GM19240 (cell line): Measurements from ENCODE around the gene NAAA.
"Not testable (repeated sequence)": the region's sequence is repeated elsewhere in the genome, so short reads cannot be mapped to it uniquely, and the experiment has no call there.

Experiments used
- DNase-seq: peaks from one replicate; pipeline ENCODE4 v3.0.0; 2011; ENCODE audit warnings: low spot score; ENCODE audit not compliant: insufficient read length

NAAA gene

GRCh38 chr4:75920327-75920726 is 20.5 kb downstream of the NAAA start:
- DNase-seq: no peak

- DNase-seq: no peak
These were observed 20.9 kb downstream of the NAAA start for GRCh38 chr4:75919920-75920319.

GRCh38 chr4:75916091-75916661 is 24.6 kb downstream of the NAAA start:
- peak; percentile 50 for DNase-seq

GRCh38 chr4:75912968-75913367 is 27.8 kb downstream of the NAAA start:
- no peak for DNase-seq

- not testable (repeated sequence) for DNase-seq
These were observed 30.0 kb downstream of the NAAA start for GRCh38 chr4:75910831-75911230.

GRCh38 chr4:75909405-75909804 is 31.4 kb downstream of the NAAA start:
- DNase-seq: no peak

- no peak for DNase-seq
These were observed 32.3 kb downstream of the NAAA start for GRCh38 chr4:75908555-75908954.

- no peak for DNase-seq
These were observed 32.8 kb downstream of the NAAA start for GRCh38 chr4:75907966-75908365.

GRCh38 chr4:75904076-75904475 is 36.7 kb downstream of the NAAA start:
- DNase-seq: no peak

GRCh38 chr4:75902352-75902751 is 38.5 kb downstream of the NAAA start, which contains the start of gene PPEF2:
PPEF2 (minus strand) TSS chr4:75902452; CDS start chr4:75896325, 6,127 bp downstream.
- DNase-seq: no peak

GRCh38 chr4:75898536-75898935 is 42.3 kb downstream of the NAAA start:
- DNase-seq: no peak

GRCh38 chr4:75895744-75896314 is 45.0 kb downstream of the NAAA start:
- peak; percentile 18 for DNase-seq

- DNase-seq: no peak
These were observed 48.3 kb downstream of the NAAA start for GRCh38 chr4:75892508-75892907.

- no peak for DNase-seq
These were observed 49.2 kb downstream of the NAAA start for GRCh38 chr4:75891611-75892010.

- DNase-seq: no peak
These were observed 51.1 kb downstream of the NAAA start for GRCh38 chr4:75889537-75890199.

GRCh38 chr4:75886104-75886503 is 54.7 kb downstream of the NAAA start:
- DNase-seq: no peak

- DNase-seq: no peak
These were observed 59.3 kb downstream of the NAAA start for GRCh38 chr4:75881476-75881875.

GRCh38 chr4:75880278-75880677 is 60.5 kb downstream of the NAAA start:
- no peak for DNase-seq

GRCh38 chr4:75878246-75878756 is 62.5 kb downstream of the NAAA start:
- DNase-seq: no peak

- DNase-seq: no peak
These were observed 64.6 kb downstream of the NAAA start for GRCh38 chr4:75876218-75876617.

GRCh38 chr4:75869100-75869499 is 71.7 kb downstream of the NAAA start:
- no peak for DNase-seq

GRCh38 chr4:75867130-75867529 is 73.7 kb downstream of the NAAA start:
- no peak for DNase-seq
